ENCODE results near the gene POP5.

DNA sequence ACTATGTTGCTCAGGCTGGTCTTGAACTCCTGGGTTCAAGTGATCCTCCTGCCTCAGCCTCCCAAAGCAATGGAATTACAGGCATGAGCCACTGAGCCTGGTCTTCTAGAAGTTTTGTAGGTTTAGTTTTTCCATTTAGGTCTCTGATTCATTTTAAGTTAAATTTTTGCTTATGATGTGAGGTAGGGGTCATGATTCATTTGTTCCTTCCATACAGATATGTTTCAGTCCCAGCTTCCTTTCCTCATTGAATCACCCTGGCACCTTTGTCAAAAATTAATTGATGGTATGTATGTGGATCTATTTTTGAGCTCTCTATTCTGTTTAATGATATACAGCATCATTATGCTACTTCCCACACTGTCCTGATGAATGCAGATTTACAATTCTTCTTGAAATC, 33.6 kb upstream of the POP5 start:
- TF ChIP-seq, protein P1, sequence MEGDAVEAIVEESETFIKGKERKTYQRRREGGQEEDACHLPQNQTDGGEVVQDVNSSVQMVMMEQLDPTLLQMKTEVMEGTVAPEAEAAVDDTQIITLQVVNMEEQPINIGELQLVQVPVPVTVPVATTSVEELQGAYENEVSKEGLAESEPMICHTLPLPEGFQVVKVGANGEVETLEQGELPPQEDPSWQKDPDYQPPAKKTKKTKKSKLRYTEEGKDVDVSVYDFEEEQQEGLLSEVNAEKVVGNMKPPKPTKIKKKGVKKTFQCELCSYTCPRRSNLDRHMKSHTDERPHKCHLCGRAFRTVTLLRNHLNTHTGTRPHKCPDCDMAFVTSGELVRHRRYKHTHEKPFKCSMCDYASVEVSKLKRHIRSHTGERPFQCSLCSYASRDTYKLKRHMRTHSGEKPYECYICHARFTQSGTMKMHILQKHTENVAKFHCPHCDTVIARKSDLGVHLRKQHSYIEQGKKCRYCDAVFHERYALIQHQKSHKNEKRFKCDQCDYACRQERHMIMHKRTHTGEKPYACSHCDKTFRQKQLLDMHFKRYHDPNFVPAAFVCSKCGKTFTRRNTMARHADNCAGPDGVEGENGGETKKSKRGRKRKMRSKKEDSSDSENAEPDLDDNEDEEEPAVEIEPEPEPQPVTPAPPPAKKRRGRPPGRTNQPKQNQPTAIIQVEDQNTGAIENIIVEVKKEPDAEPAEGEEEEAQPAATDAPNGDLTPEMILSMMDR (IDR thresholded peaks at IDR 0.05; ENCODE audit: low read length), result no peak
- TF ChIP-seq EZH2 (IDR thresholded peaks at IDR 0.05; ENCODE audit: borderline replicate concordance, low read length), result no peak
